Measurements from ENCODE around the gene ASCL1. TPM values are rescaled to one million over a fixed set of nuclear protein-coding genes. Genes with fewer than 3 reads are reported as not detected.

The ASCL1 gene
- total and polyA plus RNA-seq, 10 of the 15 experiments (the other 5 are each of a cell fraction or from before 2014, with no cell fraction given) = 10.6 to 61.1 (median 20.5) TPM

DNA sequence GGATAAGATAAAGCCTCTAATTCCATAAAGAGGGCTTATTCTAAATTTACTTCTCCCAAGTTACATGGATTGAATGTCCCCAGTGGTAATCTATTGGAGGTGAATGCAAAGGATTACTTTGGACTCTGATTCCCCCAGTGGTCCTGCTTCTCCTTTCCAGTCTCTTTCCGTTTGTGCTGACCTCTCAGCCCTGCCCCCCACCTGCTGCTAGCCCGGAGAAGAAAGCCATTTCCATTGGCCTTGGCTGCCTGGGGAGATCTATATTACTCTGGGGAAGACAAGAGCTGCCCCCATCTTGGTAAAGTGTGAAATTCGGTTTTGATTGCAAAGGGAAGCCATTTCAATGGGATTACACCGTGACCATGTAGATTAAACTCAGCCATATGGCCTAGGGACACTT is 13.3 kb downstream of the ASCL1 start (continued):
- no peak for TF ChIP-seq E2F4 (IDR thresholded peaks at IDR 0.05; ENCODE audit: low read depth, low read length)
- TF ChIP-seq ZNF217 (IDR thresholded peaks at IDR 0.05) = no peak

DNA sequence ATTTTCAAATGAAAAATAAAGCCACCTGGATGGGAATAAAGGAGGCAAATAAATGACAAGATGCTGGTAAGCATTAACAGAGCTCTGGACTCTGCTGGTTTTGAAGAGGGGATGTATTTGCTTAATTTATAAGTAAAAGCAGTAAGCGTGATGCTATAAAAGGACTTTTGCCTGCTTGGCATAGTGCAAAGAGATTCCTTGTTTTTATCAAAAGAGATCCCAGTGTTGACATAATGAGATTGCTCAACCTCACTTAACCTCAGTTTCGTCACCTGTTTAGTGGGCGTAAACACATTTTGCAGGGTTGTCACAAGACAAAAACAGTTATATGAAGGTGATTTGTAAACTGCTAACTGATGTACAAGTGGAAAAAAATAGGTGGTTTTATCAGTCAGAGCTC is 13.8 kb downstream of the ASCL1 start:
- Histone ChIP-seq H3K79me2 (ENCODE audit: control insufficient read depth, insufficient read depth, low read length) (no peaks in the 10 kb centered on the region), H3K27me3 (replicated peaks in 1 of 2; ENCODE audit: control insufficient read depth in 2 of 2, insufficient read depth in 2 of 2, low read length in 1 of 2) (no peaks in the 10 kb centered on the region), H2AFZ (ENCODE audit: control insufficient read depth, low read depth, low read length) (no peak overlapping the region), H3K27ac (ENCODE audit: control insufficient read depth, insufficient read depth) (no peak overlapping the region), H3K36me3 (ENCODE audit: control insufficient read depth in 2 of 2, insufficient read depth in 2 of 2, low read length in 1 of 2) (no peaks in the 10 kb centered on the region), H3K9me3 (replicated peaks; ENCODE audit: control insufficient read depth, insufficient read depth, low read length) (no peaks in the 10 kb centered on the region), H3K4me1 (ENCODE audit: control insufficient read depth, insufficient read depth, low read length) (no peaks in the 10 kb centered on the region), H3K4me2 (ENCODE audit: control insufficient read depth, insufficient read depth) (no peak overlapping the region), H4K20me1 (ENCODE audit: control insufficient read depth, insufficient read depth) (no peaks in the 10 kb centered on the region), H3K9ac (ENCODE audit: control insufficient read depth, insufficient read depth, low read length) (no peak overlapping the region), H3K4me3 (no peak overlapping the region)
- ATAC-seq = no peak
- RAD21 ChIA-PET (ENCODE audit: unreplicated experiment) = interaction anchor here (0.6 to 1.1 kb wide), 3 partner anchors 22 to 577 kb away, joined by 3 read pairs; no protein-coding TSS in a partner anchor
- intact Hi-C loops (cut with micrococcal nuclease; ENCODE audit: unreplicated experiment) = no loop called here
- TF ChIP-seq MYB (IDR thresholded peaks at IDR 0.05; ENCODE audit: borderline replicate concordance, low read depth, low read length) = 0 out of 2 replicates have a peak, but pooled peaks have one; percentile 63
- peak; percentile 38; the same call in 1 of the 2 replicates for TF ChIP-seq MTA2 (IDR thresholded peaks at IDR 0.05; ENCODE audit: low read depth)
- TF ChIP-seq RELB (IDR thresholded peaks at IDR 0.05; ENCODE audit: low read depth) = peak; percentile 28; the same call in 1 of the 2 replicates
- TF ChIP-seq CBX5 (IDR thresholded peaks at IDR 0.05; ENCODE audit: low read depth) = no peak
- TF ChIP-seq IKZF1 (conservative IDR thresholded peaks at IDR 0.05) = peak; percentile 46; the same call in 1 of the 2 replicates
- no peak for TF ChIP-seq HDGF (IDR thresholded peaks at IDR 0.05)
- TF ChIP-seq BHLHE40 (IDR thresholded peaks at IDR 0.05; ENCODE audit: borderline replicate concordance in 1 of 2, low read depth in 2 of 2, low read length in 1 of 2) = no peak
- no peak for TF ChIP-seq NR2C2 (IDR thresholded peaks at IDR 0.05; ENCODE audit: borderline replicate concordance, control insufficient read depth, insufficient read length, low read depth)
- peak in 1 of 2 experiments; percentile 42; a peak in 1 of 4 replicates for TF ChIP-seq EP300 (IDR thresholded peaks at IDR 0.05; ENCODE audit: borderline replicate concordance in 1 of 2, control insufficient read depth in 1 of 2, low read depth in 2 of 2, low read length in 2 of 2)
- TF ChIP-seq, protein P1, sequence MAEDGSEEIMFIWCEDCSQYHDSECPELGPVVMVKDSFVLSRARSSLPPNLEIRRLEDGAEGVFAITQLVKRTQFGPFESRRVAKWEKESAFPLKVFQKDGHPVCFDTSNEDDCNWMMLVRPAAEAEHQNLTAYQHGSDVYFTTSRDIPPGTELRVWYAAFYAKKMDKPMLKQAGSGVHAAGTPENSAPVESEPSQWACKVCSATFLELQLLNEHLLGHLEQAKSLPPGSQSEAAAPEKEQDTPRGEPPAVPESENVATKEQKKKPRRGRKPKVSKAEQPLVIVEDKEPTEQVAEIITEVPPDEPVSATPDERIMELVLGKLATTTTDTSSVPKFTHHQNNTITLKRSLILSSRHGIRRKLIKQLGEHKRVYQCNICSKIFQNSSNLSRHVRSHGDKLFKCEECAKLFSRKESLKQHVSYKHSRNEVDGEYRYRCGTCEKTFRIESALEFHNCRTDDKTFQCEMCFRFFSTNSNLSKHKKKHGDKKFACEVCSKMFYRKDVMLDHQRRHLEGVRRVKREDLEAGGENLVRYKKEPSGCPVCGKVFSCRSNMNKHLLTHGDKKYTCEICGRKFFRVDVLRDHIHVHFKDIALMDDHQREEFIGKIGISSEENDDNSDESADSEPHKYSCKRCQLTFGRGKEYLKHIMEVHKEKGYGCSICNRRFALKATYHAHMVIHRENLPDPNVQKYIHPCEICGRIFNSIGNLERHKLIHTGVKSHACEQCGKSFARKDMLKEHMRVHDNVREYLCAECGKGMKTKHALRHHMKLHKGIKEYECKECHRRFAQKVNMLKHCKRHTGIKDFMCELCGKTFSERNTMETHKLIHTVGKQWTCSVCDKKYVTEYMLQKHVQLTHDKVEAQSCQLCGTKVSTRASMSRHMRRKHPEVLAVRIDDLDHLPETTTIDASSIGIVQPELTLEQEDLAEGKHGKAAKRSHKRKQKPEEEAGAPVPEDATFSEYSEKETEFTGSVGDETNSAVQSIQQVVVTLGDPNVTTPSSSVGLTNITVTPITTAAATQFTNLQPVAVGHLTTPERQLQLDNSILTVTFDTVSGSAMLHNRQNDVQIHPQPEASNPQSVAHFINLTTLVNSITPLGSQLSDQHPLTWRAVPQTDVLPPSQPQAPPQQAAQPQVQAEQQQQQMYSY (CRISPR knock-in tag; IDR thresholded peaks at IDR 0.05) = no peak
- TF ChIP-seq RAD51 (IDR thresholded peaks at IDR 0.05) = 0 out of 2 replicates have a peak, but pooled peaks have one; percentile 25
- peak; percentile 21 for TF ChIP-seq MEF2B (IDR thresholded peaks at IDR 0.05; ENCODE audit: partially characterized antibody, poor library complexity, severe bottlenecking)
- peak; percentile 31; the same call in 1 of the 2 replicates for TF ChIP-seq ATF7 (IDR thresholded peaks at IDR 0.05; ENCODE audit: low read depth)
- SMC1A ChIA-PET (ENCODE audit: uncharacterized antibody, unreplicated experiment) = interaction anchor here (1.0 kb wide), 1 partner anchor 13 kb away, joined by 4 read pairs; no protein-coding TSS in a partner anchor
- POLR2A ChIA-PET = interaction anchor here (0.5 to 1.2 kb wide), 2 partner anchors 13 to 72 kb away, joined by 3 to 4 read pairs; no protein-coding TSS in a partner anchor
- FAIRE-seq = no peak
- in situ Hi-C loops (cut with MboI) = no loop called here
- no TSS peak for BruUV-seq (replicated peaks)
- CTCF ChIA-PET = interaction anchor here (1.5 kb wide), 1 partner anchor 41 kb away, joined by 3 read pairs; no protein-coding TSS in a partner anchor
- 69% methylated on average over 3 of the region's 3 CpGs for whole genome bisulfite sequencing (ENCODE audit: insufficient coverage, insufficient replicate concordance, low lambda C conversion rate, missing lambda C conversion rate)
- no peak for DNase-seq (ENCODE audit: low read depth, low spot score)
